ENCODE measurements around the gene MEX3B. TPM values are rescaled to one million over a fixed set of nuclear protein-coding genes. Genes with fewer than 3 reads are reported as not detected.

Gene MEX3B
- total RNA-seq, 1 experiment from 2014 or later: 11.0 TPM

DNA sequence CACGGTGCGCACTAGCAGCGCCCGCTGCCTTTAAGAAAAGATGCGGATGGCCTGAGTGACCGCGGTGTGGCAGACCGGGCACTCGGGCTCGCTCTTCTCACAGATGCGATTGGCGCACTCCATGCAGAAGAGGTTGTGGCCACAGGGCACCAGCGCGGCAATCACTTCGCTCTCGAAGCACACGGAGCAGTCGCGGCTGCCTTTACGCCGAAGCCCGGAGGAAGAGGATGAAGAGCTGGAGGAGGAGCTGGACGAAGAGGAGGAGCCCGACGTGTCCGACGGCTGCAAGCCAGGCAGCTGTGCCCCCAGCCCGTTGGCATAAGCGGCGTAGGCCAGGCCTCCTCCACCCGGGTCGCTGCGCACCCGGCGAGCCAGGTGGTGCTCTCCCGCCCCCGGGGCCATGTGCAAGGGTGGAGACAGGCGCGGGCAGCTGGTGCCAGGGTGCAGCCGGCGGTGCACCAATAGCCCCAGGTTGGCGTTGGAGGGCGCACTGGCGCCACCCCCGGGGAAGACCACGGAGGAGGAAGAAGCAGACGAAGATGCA lies 2.6 kb downstream of the MEX3B start:
- no peak overlapping the region for H4K5ac ChIP-seq (ENCODE audit: insufficient read length, low read depth, low read length)
- no CpG with 5 or more reads among the region's 47 CpGs for WGBS (ENCODE audit: extremely low coverage, insufficient read length, low lambda C conversion rate)
- peaks cover 17% of the 10 kb centered on the region for H3K23me2 ChIP-seq (ENCODE audit: insufficient read length, low read depth, low read length, poor library complexity, severe bottlenecking)
- H2AK5ac ChIP-seq (ENCODE audit: insufficient read length, low read length): no peak overlapping the region
- H2BK5ac ChIP-seq (ENCODE audit: insufficient read length, low read length): no peak overlapping the region
- peak overlapping the region; percentile 90 to 97 for H3K4me3 Mint-ChIP-seq
- H3K4ac ChIP-seq (ENCODE audit: low read depth, low read length): no peak overlapping the region
- peak overlapping the region; percentile 84 for H3K4me2 ChIP-seq (ENCODE audit: insufficient read depth, insufficient read length, low read length)
- no peaks in the 10 kb centered on the region for H3K9me3 ChIP-seq (ENCODE audit: control insufficient read depth, low read depth, low read length)
- H3K56ac ChIP-seq (ENCODE audit: insufficient read length, low read depth, low read length): no peak overlapping the region
- H3K4me1 Mint-ChIP-seq: peaks cover 15 to 28% of the 10 kb centered on the region in 2 experiments
- H3K79me2 ChIP-seq (ENCODE audit: insufficient read depth, low read length): no peaks in the 10 kb centered on the region
- no peak overlapping the region for H2BK20ac ChIP-seq (ENCODE audit: low read depth, low read length, poor library complexity, severe bottlenecking)
- no peak overlapping the region for H3K23ac ChIP-seq (ENCODE audit: insufficient read length, low read depth, low read length)
- no peak overlapping the region for H3K27ac Mint-ChIP-seq
- peaks cover 3 to 16% (median 10%) of the 10 kb centered on the region in 3 experiments for H3K36me3 Mint-ChIP-seq (ENCODE audit: insufficient read depth in 1 of 3, low read depth in 3 of 3)
- no peak overlapping the region for H2BK120ac ChIP-seq (ENCODE audit: low read depth, low read length, poor library complexity, severe bottlenecking)
- H3T11ph ChIP-seq (ENCODE audit: low read length): no peak overlapping the region
- H3K18ac ChIP-seq (ENCODE audit: insufficient read length, low read depth, low read length): no peak overlapping the region
- no peak overlapping the region for H4K91ac ChIP-seq (ENCODE audit: insufficient read length, low read depth, low read length)
- no peak overlapping the region for H4K8ac ChIP-seq (replicated peaks; ENCODE audit: insufficient read length, low read depth, low read length)
- H3K9ac ChIP-seq (ENCODE audit: extremely low read depth, insufficient read length, low read length): no peak overlapping the region
- H2BK12ac ChIP-seq (ENCODE audit: insufficient read length, low read depth, low read length): no peak overlapping the region
- H3K4me1 ChIP-seq (ENCODE audit: insufficient read depth, low read length): 0 out of 2 replicates have a peak, but pooled peaks cover 2% of the 10 kb centered on the region
- DNase-seq: peak; percentile 54
- TF ChIP-seq, protein P1, sequence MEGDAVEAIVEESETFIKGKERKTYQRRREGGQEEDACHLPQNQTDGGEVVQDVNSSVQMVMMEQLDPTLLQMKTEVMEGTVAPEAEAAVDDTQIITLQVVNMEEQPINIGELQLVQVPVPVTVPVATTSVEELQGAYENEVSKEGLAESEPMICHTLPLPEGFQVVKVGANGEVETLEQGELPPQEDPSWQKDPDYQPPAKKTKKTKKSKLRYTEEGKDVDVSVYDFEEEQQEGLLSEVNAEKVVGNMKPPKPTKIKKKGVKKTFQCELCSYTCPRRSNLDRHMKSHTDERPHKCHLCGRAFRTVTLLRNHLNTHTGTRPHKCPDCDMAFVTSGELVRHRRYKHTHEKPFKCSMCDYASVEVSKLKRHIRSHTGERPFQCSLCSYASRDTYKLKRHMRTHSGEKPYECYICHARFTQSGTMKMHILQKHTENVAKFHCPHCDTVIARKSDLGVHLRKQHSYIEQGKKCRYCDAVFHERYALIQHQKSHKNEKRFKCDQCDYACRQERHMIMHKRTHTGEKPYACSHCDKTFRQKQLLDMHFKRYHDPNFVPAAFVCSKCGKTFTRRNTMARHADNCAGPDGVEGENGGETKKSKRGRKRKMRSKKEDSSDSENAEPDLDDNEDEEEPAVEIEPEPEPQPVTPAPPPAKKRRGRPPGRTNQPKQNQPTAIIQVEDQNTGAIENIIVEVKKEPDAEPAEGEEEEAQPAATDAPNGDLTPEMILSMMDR (conservative IDR thresholded peaks at IDR 0.05): no peak
- no peaks in the 10 kb centered on the region for H3K9me3 Mint-ChIP-seq
- no peak overlapping the region for H2BK15ac ChIP-seq (ENCODE audit: low read depth, low read length)
- H4K20me1 ChIP-seq (ENCODE audit: control insufficient read depth, insufficient read depth, insufficient read length): no peaks in the 10 kb centered on the region
- no peak overlapping the region for H2AFZ ChIP-seq (ENCODE audit: low read length)
- no peaks in the 10 kb centered on the region for H3K79me1 ChIP-seq (ENCODE audit: insufficient read depth, low read depth, low read length, poor library complexity, severe bottlenecking)
- H3K27ac ChIP-seq (ENCODE audit: insufficient read length, low read depth, low read length): no peak overlapping the region
- no peaks in the 10 kb centered on the region for H3K27me3 ChIP-seq (ENCODE audit: insufficient read depth, low read length)
- H3K27me3 Mint-ChIP-seq (ENCODE audit: low read depth): peaks cover 14% of the 10 kb centered on the region
- no peak overlapping the region for H3K14ac ChIP-seq (ENCODE audit: insufficient read depth, low read length)

Measured in H9 (cell line).